A549 (cell line): ENCODE measurements around the gene LAMA2. TPM values are rescaled to one million over a fixed set of nuclear protein-coding genes. Genes with fewer than 3 reads are reported as not detected.

Experiments used
- ATAC-seq, 2 experiments: fragments of 200-7000 bp in 1 of 2; fragments of >200 bp in 1 of 2; cut with Nextera tagmentation in 1 of 2; cut with Tn5 transposase in 1 of 2; 3 replicates each; pipeline versions ENCODE4 v1.8.0 to v1.9.1; 2018 to 2020; ENCODE audit warnings: mild to moderate bottlenecking in 1 of 2, moderate library complexity in 1 of 2
- CTCF ChIA-PET: fragments of 300-600 bp; sonication (Branson Sonifier 250); formaldehyde crosslinking; extraction: SDS; loops from one replicate; lab custom pipeline; 2021; ENCODE audit warnings: antibody characterized with exemption, inconsistent platforms; lab: Yijun Ruan, JAX
- POLR2A ChIA-PET: fragments of 350-600 bp; formaldehyde crosslinking; extraction: SDS; loops from one replicate; lab custom pipeline; 2021; ENCODE audit warnings: antibody characterized with exemption, inconsistent platforms; lab: Yijun Ruan, JAX
- DNase-seq, 2 experiments: peaks; one replicate each; pipeline versions ENCODE4 v3.0.0 to v3.0.0-alpha.2; 2011 to 2016; ENCODE audit warnings: low read depth in 1 of 2, low spot score in 1 of 2
- FAIRE-seq: peaks from 2 replicates; lab custom pipeline; 2011; peaks lifted over from hg19 to GRCh38; lab: Jason Lieb, UNC
- H3K27ac ChIP-seq, 2 experiments: fragments of >200 bp; sonication (Bioruptor Twin); formaldehyde crosslinking; 3 replicates each; pipeline ENCODE4 v1.5.1; 2016 to 2017
- H3K4me1 ChIP-seq: fragments of >200 bp; sonication (Bioruptor Twin); formaldehyde crosslinking; 3 replicates; pipeline ENCODE4 v1.6.1; 2016
- H3K4me2 ChIP-seq: fragments of >200 bp; sonication (Bioruptor Twin); formaldehyde crosslinking; 3 replicates; pipeline ENCODE4 v1.6.1; 2016
- H3K4me3 ChIP-seq: fragments of >200 bp; sonication (Bioruptor Twin); formaldehyde crosslinking; 3 replicates; pipeline ENCODE4 v1.5.1; 2016
- H3K9me3 ChIP-seq: fragments of >200 bp; sonication (Bioruptor Twin); formaldehyde crosslinking; 3 replicates; pipeline ENCODE4 v1.6.1; 2016
- BHLHE40 ChIP-seq: IDR thresholded peaks from 2 replicates; pipeline ENCODE4 v1.6.1; 2012; ENCODE audit warnings: low read depth, low read length, inconsistent platforms
- CHD4 ChIP-seq: fragments of 200-600 bp; sonication (generic); IDR thresholded peaks from 2 replicates; pipeline ENCODE4 v1.6.1; 2016; ENCODE audit warnings: antibody characterized with exemption, mild to moderate bottlenecking, borderline replicate concordance
- FOXS1 ChIP-seq: fragments of 250-450 bp; sonication (Bioruptor Pico); IDR thresholded peaks from 2 replicates; pipeline ENCODE4 v1.5.0; 2020; ENCODE audit warnings: mild to moderate bottlenecking, moderate library complexity
- GATA3 ChIP-seq: IDR thresholded peaks from 2 replicates; pipeline ENCODE4 v1.6.1; 2012; ENCODE audit warnings: borderline replicate concordance
- KDM5A ChIP-seq: fragments of 200-600 bp; sonication (generic); IDR thresholded peaks from 2 replicates; pipeline ENCODE4 v1.6.1; 2016; ENCODE audit warnings: antibody characterized with exemption, mild to moderate bottlenecking
- MYC ChIP-seq: IDR thresholded peaks from 2 replicates; pipeline ENCODE4 v1.6.1; 2012; ENCODE audit warnings: mild to moderate bottlenecking, inconsistent platforms, low read length, improper control_type of control experiment, borderline replicate concordance
- NPAS2 ChIP-seq: fragments of 250-450 bp; sonication (Bioruptor Pico); IDR thresholded peaks from 2 replicates; pipeline ENCODE4 v1.8.0; 2022; ENCODE audit warnings: mild to moderate bottlenecking, moderate library complexity, borderline replicate concordance
- NR3C1 ChIP-seq: fragments of >200 bp; sonication (Bioruptor Twin); formaldehyde crosslinking; IDR thresholded peaks from 3 replicates; pipeline ENCODE4 v1.6.1; 2017
- PHF8 ChIP-seq: fragments of 200-600 bp; sonication (generic); IDR thresholded peaks from 2 replicates; pipeline ENCODE4 v1.6.1; 2016; ENCODE audit warnings: low read depth, mild to moderate bottlenecking, antibody characterized with exemption, moderate library complexity, borderline replicate concordance
- POLR2AphosphoS2 ChIP-seq: conservative IDR thresholded peaks from 2 replicates; pipeline ENCODE4 v1.6.1; 2012; ENCODE audit warnings: low read length, improper control_type of control experiment, inconsistent platforms
- RARB ChIP-seq: fragments of 250-450 bp; sonication (Bioruptor Pico); IDR thresholded peaks from 2 replicates; pipeline ENCODE4 v1.8.0; 2021; ENCODE audit warnings: mild to moderate bottlenecking, moderate library complexity
- RCOR1 ChIP-seq: fragments of 150-350 bp; IDR thresholded peaks from 2 replicates; pipeline ENCODE4 v1.6.1; 2014; ENCODE audit warnings: antibody characterized with exemption, low read length, low read depth
- RFX5 ChIP-seq: fragments of 450-650 bp; IDR thresholded peaks from 2 replicates; pipeline ENCODE4 v1.7.1; 2014; ENCODE audit warnings: antibody characterized with exemption, mild to moderate bottlenecking, moderate library complexity
- SMC3 ChIP-seq: fragments of >200 bp; sonication (Bioruptor Twin); formaldehyde crosslinking; IDR thresholded peaks from 3 replicates; pipeline ENCODE4 v1.6.1; 2018; ENCODE audit warnings: inconsistent platforms
- ZFP36 ChIP-seq: fragments of 450-650 bp; IDR thresholded peaks from 2 replicates; pipeline ENCODE4 v1.6.1; 2014; ENCODE audit warnings: borderline replicate concordance; ENCODE audit not compliant: partially characterized antibody
- ZNF302 ChIP-seq: fragments of 250-450 bp; sonication (Bioruptor Pico); IDR thresholded peaks from 2 replicates; pipeline ENCODE4 v1.9.0; 2021; ENCODE audit warnings: inconsistent platforms, mild to moderate bottlenecking, moderate library complexity
- WGBS: methylation state at CpG from one replicate; pipeline ENCODE4 v1.1.6; 2017; ENCODE audit errors: missing lambda C conversion rate; 5-methylcytosine and 5-hydroxymethylcytosine counted together
- polyA plus RNA-seq, 4 experiments: library from polyadenylated mRNA; depleted of rRNA in 3 of 4; stranded (reverse); fragments of >200 nt; fragmentation: RNase III in 1 of 4; extraction: RNeasy Plus Mini Kit Qiagen cat#74134 plus additional on column Dnase treatment in 1 of 4; gene quantifications; 2 replicates in 3 of 4; 3 replicates in 1 of 4; pipeline ENCODE4 v1.2.3, GENCODE V29; 2011 to 2017
- TF ChIP-seq, protein P1 (sequence below): fragments of 250-450 bp; sonication (Bioruptor Pico); IDR thresholded peaks from 2 replicates; pipeline ENCODE4 v1.5.0; 2021; ENCODE audit warnings: mild to moderate bottlenecking, moderate library complexity, borderline replicate concordance
- TF ChIP-seq, protein P2 (sequence below): fragments of 250-450 bp; sonication (Bioruptor Pico); IDR thresholded peaks from 2 replicates; pipeline ENCODE4 v1.5.0; 2020; ENCODE audit warnings: low read depth, mild to moderate bottlenecking, moderate library complexity
- TF ChIP-seq, protein P3 (sequence below): IDR thresholded peaks from 2 replicates; pipeline ENCODE4 v1.6.1; 2012
- TF ChIP-seq, protein P4 (sequence below): fragments of 150-350 bp; IDR thresholded peaks from 2 replicates; pipeline ENCODE4 v1.6.1; 2014; ENCODE audit warnings: low read depth, mild to moderate bottlenecking, low read length
- TF ChIP-seq, protein P5 (sequence below): IDR thresholded peaks from 2 replicates; pipeline ENCODE4 v1.6.1; 2012

The LAMA2 gene
- polyA plus RNA-seq, 2 of the 4 experiments (the other 2 are of a cell fraction): 0.21 to 1.3 TPM

DNA sequence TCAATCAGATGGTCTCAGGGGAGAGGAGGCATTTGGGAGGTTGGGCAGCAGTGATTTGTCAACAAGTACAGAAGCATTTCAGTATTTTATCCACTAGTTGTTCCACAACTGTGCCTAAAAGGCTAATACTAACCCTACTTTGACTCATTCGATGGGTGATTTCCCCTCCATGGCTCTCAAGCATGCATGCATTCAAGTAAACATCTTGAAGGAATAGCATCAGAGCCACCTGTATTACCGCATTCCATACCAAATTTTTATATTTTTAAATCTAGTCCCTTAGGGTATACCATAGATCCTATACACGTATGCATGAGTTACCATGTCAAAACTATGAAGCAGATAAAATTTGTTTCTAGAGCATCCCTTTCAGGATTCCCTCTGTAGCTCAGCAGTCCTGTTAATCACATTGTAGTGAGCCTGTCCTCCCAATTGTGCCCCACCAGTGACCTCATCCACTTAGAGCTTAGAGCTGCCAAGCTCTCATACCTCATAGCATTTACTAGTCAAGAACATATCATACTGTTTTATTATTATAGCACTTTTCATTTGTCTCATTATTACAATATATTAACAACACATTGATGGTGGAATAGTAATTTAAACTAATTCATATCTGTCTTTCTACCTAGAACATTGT lies 213.8 kb downstream of the LAMA2 start:
- Histone ChIP-seq H3K4me1 (no peaks in the 10 kb centered on the region), H3K27ac (no peak overlapping the region), H3K4me3 (no peak overlapping the region), H3K9me3 (no peaks in the 10 kb centered on the region), H3K4me2 (no peak overlapping the region)
- DNase-seq (no peak), FAIRE-seq (no peak), ATAC-seq (no peak)
- ChIA-PET CTCF (no interaction called here), POLR2A (no interaction called here)
- TF ChIP-seq PHF8 (no peak), KDM5A (no peak), RFX5 (no peak), MYC (no peak)
- TF ChIP-seq, protein P1, sequence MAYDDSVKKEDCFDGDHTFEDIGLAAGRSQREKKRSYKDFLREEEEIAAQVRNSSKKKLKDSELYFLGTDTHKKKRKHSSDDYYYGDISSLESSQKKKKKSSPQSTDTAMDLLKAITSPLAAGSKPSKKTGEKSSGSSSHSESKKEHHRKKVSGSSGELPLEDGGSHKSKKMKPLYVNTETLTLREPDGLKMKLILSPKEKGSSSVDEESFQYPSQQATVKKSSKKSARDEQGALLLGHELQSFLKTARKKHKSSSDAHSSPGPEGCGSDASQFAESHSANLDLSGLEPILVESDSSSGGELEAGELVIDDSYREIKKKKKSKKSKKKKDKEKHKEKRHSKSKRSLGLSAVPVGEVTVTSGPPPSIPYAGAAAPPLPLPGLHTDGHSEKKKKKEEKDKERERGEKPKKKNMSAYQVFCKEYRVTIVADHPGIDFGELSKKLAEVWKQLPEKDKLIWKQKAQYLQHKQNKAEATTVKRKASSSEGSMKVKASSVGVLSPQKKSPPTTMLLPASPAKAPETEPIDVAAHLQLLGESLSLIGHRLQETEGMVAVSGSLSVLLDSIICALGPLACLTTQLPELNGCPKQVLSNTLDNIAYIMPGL (CRISPR knock-in tag): no peak
- 6% methylated on average over 3 of the region's 3 CpGs for WGBS

DNA sequence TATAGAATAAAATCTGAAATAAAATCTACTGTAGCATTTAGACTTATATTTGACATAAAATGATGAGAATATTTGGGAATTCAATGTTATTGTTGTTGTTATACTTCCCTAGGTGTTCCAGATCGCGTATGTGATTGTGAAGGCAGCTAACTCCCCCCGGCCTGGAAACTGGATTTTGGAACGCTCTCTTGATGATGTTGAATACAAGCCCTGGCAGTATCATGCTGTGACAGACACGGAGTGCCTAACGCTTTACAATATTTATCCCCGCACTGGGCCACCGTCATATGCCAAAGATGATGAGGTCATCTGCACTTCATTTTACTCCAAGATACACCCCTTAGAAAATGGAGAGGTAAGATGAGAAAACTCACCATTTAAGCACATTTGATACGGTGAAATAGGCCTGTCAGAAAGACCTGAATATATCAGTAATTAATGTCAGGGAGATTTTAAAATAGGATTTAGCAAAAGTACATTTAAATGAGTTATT lies 215.2 kb downstream of the LAMA2 start:
- no peaks in the 10 kb centered on the region for H3K4me1 ChIP-seq
- ATAC-seq (no peak), DNase-seq (no peak), FAIRE-seq (no peak)
- no peak overlapping the region for H3K4me2 ChIP-seq
- no peak overlapping the region for H3K27ac ChIP-seq
- POLR2A ChIA-PET: no interaction called here
- no peak for TF ChIP-seq ZFP36
- TF ChIP-seq NR3C1: no peak
- no peak for TF ChIP-seq BHLHE40
- TF ChIP-seq ZNF302 (CRISPR knock-in tag): no peak
- TF ChIP-seq, protein P2, sequence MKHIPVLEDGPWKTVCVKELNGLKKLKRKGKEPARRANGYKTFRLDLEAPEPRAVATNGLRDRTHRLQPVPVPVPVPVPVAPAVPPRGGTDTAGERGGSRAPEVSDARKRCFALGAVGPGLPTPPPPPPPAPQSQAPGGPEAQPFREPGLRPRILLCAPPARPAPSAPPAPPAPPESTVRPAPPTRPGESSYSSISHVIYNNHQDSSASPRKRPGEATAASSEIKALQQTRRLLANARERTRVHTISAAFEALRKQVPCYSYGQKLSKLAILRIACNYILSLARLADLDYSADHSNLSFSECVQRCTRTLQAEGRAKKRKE: no peak
- TF ChIP-seq, protein P3, sequence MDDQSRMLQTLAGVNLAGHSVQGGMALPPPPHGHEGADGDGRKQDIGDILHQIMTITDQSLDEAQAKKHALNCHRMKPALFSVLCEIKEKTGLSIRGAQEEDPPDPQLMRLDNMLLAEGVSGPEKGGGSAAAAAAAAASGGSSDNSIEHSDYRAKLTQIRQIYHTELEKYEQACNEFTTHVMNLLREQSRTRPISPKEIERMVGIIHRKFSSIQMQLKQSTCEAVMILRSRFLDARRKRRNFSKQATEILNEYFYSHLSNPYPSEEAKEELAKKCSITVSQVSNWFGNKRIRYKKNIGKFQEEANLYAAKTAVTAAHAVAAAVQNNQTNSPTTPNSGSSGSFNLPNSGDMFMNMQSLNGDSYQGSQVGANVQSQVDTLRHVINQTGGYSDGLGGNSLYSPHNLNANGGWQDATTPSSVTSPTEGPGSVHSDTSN: no peak
- TF ChIP-seq KDM5A: no peak
- no peak for TF ChIP-seq RCOR1
- TF ChIP-seq RARB (CRISPR knock-in tag): no peak
- TF ChIP-seq SMC3: no peak
- no peak for TF ChIP-seq GATA3
- TF ChIP-seq, protein P4, sequence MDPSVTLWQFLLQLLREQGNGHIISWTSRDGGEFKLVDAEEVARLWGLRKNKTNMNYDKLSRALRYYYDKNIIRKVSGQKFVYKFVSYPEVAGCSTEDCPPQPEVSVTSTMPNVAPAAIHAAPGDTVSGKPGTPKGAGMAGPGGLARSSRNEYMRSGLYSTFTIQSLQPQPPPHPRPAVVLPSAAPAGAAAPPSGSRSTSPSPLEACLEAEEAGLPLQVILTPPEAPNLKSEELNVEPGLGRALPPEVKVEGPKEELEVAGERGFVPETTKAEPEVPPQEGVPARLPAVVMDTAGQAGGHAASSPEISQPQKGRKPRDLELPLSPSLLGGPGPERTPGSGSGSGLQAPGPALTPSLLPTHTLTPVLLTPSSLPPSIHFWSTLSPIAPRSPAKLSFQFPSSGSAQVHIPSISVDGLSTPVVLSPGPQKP: no peak
- TF ChIP-seq NPAS2 (CRISPR knock-in tag): no peak
- TF ChIP-seq, protein P5, sequence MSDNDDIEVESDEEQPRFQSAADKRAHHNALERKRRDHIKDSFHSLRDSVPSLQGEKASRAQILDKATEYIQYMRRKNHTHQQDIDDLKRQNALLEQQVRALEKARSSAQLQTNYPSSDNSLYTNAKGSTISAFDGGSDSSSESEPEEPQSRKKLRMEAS: no peak
- no peak for TF ChIP-seq POLR2AphosphoS2
- WGBS: 50% methylated on average over 9 of the region's 9 CpGs
- H3K4me3 ChIP-seq: no peak overlapping the region
- no peaks in the 10 kb centered on the region for H3K9me3 ChIP-seq
- CTCF ChIA-PET: no interaction called here

DNA sequence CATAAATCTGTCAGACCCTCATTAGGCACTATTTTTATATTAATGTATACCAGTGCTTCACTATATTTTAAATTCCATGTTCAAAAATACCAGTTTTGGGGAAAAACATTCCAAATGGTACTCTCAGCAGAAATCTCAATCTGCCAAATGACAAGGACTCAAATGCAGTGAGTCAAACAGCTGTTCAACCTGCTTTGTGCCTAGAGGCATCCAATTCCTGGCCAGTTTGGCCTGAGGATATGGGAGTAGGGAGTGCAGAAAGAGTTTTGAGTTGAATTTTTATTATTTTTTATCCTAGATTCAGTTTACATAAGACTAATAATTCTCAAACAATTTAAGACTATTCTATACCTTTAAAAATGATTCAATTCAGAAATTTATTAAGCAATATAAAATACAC lies 216.8 kb downstream of the LAMA2 start:
- H3K4me2 ChIP-seq: no peak overlapping the region
- DNase-seq (no peak), FAIRE-seq (no peak), ATAC-seq (no peak)
- no peaks in the 10 kb centered on the region for H3K9me3 ChIP-seq
- H3K4me1 ChIP-seq: no peaks in the 10 kb centered on the region
- TF ChIP-seq CHD4 (no peak), FOXS1 (CRISPR knock-in tag) (no peak)
- CTCF ChIA-PET: no interaction called here
- POLR2A ChIA-PET: no interaction called here
- no peak overlapping the region for H3K27ac ChIP-seq
- no peak overlapping the region for H3K4me3 ChIP-seq
